ENCODE measurements around the gene ACBD4. TPM values are rescaled to one million over a fixed set of nuclear protein-coding genes. Genes with fewer than 3 reads are reported as not detected.

The ACBD4 gene
- total and polyA plus RNA-seq, 2 of the 13 experiments (the other 11 are each of a cell fraction or from before 2014, with no cell fraction given): 16.1 to 26.9 TPM

DNA sequence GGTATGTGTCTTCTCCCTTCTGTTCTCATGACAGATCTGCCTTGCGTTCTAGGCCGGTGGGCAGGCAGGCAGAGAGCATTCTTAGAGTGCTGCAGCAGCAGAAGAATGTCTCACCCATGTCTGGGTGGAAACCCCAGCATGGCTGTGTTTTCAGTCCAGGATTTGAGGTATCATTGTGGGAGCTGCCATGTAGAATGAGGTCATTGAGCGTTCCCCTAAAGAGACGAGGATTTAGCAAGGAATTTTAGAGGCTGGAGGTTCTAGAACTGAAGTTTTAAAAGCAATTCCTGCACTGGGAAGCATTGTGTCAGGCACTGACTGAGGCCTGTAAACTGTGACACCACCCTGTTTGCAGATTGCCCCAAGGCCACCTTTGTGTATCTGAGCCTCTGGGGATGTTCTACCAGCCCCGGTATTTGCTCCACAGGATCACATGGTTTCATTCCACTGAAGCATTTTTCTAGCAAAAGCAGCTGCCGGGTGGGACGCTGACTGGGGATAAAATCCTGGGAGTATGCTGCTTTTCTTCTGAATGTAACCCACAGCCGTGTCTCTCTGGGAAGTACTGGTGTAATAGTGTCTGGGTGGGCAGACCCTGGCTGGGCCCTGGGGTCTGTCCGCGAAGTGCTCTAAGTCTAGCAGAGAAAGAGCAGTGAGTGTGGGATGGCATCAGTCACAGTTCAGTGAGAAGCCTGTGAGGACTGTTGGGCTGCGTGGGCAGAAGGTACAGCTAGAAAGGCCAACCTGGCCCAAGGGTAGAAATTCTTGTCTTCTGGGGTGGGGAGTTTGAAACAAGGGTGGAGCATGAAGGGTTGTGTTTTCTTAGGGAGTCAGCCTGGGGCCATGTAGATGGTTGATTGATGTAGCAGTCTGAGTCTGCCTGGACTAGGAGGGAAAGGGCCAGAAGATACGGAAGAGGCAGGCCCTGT, 33.3 kb upstream of the ACBD4 start (continued):
- TF ChIP-seq, protein P1, sequence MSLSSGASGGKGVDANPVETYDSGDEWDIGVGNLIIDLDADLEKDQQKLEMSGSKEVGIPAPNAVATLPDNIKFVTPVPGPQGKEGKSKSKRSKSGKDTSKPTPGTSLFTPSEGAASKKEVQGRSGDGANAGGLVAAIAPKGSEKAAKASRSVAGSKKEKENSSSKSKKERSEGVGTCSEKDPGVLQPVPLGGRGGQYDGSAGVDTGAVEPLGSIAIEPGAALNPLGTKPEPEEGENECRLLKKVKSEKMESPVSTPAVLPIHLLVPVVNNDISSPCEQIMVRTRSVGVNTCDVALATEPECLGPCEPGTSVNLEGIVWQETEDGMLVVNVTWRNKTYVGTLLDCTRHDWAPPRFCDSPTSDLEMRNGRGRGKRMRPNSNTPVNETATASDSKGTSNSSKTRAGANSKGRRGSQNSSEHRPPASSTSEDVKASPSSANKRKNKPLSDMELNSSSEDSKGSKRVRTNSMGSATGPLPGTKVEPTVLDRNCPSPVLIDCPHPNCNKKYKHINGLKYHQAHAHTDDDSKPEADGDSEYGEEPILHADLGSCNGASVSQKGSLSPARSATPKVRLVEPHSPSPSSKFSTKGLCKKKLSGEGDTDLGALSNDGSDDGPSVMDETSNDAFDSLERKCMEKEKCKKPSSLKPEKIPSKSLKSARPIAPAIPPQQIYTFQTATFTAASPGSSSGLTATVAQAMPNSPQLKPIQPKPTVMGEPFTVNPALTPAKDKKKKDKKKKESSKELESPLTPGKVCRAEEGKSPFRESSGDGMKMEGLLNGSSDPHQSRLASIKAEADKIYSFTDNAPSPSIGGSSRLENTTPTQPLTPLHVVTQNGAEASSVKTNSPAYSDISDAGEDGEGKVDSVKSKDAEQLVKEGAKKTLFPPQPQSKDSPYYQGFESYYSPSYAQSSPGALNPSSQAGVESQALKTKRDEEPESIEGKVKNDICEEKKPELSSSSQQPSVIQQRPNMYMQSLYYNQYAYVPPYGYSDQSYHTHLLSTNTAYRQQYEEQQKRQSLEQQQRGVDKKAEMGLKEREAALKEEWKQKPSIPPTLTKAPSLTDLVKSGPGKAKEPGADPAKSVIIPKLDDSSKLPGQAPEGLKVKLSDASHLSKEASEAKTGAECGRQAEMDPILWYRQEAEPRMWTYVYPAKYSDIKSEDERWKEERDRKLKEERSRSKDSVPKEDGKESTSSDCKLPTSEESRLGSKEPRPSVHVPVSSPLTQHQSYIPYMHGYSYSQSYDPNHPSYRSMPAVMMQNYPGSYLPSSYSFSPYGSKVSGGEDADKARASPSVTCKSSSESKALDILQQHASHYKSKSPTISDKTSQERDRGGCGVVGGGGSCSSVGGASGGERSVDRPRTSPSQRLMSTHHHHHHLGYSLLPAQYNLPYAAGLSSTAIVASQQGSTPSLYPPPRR (CRISPR knock-in tag; IDR thresholded peaks at IDR 0.05; ENCODE audit: borderline replicate concordance): no peak
- TF ChIP-seq ETV5 (CRISPR knock-in tag; IDR thresholded peaks at IDR 0.05; ENCODE audit: borderline replicate concordance): no peak
- TF ChIP-seq, protein P2, sequence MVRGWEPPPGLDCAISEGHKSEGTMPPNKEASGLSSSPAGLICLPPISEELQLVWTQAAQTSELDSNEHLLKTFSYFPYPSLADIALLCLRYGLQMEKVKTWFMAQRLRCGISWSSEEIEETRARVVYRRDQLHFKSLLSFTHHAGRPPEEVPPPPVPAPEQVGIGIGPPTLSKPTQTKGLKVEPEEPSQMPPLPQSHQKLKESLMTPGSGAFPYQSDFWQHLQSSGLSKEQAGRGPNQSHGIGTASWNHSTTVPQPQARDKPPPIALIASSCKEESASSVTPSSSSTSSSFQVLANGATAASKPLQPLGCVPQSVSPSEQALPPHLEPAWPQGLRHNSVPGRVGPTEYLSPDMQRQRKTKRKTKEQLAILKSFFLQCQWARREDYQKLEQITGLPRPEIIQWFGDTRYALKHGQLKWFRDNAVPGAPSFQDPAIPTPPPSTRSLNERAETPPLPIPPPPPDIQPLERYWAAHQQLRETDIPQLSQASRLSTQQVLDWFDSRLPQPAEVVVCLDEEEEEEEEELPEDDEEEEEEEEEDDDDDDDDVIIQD (CRISPR knock-in tag; IDR thresholded peaks at IDR 0.05; ENCODE audit: low read depth): peak; percentile 13; the same call in 1 of the 2 replicates
- TF ChIP-seq, protein P3, sequence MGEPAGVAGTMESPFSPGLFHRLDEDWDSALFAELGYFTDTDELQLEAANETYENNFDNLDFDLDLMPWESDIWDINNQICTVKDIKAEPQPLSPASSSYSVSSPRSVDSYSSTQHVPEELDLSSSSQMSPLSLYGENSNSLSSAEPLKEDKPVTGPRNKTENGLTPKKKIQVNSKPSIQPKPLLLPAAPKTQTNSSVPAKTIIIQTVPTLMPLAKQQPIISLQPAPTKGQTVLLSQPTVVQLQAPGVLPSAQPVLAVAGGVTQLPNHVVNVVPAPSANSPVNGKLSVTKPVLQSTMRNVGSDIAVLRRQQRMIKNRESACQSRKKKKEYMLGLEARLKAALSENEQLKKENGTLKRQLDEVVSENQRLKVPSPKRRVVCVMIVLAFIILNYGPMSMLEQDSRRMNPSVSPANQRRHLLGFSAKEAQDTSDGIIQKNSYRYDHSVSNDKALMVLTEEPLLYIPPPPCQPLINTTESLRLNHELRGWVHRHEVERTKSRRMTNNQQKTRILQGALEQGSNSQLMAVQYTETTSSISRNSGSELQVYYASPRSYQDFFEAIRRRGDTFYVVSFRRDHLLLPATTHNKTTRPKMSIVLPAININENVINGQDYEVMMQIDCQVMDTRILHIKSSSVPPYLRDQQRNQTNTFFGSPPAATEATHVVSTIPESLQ (CRISPR knock-in tag; conservative IDR thresholded peaks at IDR 0.05): no peak
- TF ChIP-seq EP300 (IDR thresholded peaks at IDR 0.05; ENCODE audit: low read depth in 2 of 2, low read length in 2 of 2): no peak
- TF ChIP-seq EP300 (CRISPR knock-in tag; IDR thresholded peaks at IDR 0.05; ENCODE audit: borderline replicate concordance): peak; percentile 38; the same call in 1 of the 2 replicates
- TF ChIP-seq, protein P4, sequence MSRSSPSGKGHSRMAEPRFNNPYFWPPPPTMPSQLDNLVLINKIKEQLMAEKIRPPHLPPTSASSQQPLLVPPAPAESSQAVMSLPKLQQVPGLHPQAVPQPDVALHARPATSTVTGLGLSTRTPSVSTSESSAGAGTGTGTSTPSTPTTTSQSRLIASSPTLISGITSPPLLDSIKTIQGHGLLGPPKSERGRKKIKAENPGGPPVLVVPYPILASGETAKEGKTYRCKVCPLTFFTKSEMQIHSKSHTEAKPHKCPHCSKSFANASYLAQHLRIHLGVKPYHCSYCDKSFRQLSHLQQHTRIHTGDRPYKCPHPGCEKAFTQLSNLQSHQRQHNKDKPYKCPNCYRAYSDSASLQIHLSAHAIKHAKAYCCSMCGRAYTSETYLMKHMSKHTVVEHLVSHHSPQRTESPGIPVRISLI (CRISPR knock-in tag; IDR thresholded peaks at IDR 0.05; ENCODE audit: borderline replicate concordance): no peak
- no peak for TF ChIP-seq ZNF460 (CRISPR knock-in tag; IDR thresholded peaks at IDR 0.05; ENCODE audit: borderline replicate concordance)
- 0 out of 2 replicates have a peak, but pooled peaks have one; percentile 55 for TF ChIP-seq HOXA5 (CRISPR knock-in tag; IDR thresholded peaks at IDR 0.05)
- TF ChIP-seq ZNF660 (CRISPR knock-in tag; IDR thresholded peaks at IDR 0.05; ENCODE audit: borderline replicate concordance, low read depth): no peak
- TF ChIP-seq FOXC1 (CRISPR knock-in tag; IDR thresholded peaks at IDR 0.05; ENCODE audit: borderline replicate concordance): no peak
- TF ChIP-seq, protein P5, sequence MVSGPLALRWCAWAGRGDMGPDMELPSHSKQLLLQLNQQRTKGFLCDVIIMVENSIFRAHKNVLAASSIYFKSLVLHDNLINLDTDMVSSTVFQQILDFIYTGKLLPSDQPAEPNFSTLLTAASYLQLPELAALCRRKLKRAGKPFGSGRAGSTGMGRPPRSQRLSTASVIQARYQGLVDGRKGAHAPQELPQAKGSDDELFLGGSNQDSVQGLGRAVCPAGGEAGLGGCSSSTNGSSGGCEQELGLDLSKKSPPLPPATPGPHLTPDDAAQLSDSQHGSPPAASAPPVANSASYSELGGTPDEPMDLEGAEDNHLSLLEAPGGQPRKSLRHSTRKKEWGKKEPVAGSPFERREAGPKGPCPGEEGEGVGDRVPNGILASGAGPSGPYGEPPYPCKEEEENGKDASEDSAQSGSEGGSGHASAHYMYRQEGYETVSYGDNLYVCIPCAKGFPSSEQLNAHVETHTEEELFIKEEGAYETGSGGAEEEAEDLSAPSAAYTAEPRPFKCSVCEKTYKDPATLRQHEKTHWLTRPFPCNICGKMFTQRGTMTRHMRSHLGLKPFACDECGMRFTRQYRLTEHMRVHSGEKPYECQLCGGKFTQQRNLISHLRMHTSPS (CRISPR knock-in tag; IDR thresholded peaks at IDR 0.05; ENCODE audit: low read depth): 0 out of 2 replicates have a peak, but pooled peaks have one; percentile 13
- TF ChIP-seq, protein P6, sequence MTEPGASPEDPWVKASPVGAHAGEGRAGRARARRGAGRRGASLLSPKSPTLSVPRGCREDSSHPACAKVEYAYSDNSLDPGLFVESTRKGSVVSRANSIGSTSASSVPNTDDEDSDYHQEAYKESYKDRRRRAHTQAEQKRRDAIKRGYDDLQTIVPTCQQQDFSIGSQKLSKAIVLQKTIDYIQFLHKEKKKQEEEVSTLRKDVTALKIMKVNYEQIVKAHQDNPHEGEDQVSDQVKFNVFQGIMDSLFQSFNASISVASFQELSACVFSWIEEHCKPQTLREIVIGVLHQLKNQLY (CRISPR knock-in tag; IDR thresholded peaks at IDR 0.05): no peak
- no peak for TF ChIP-seq ARNTL (CRISPR knock-in tag; IDR thresholded peaks at IDR 0.05)
